GM21390 (cell line): ENCODE data around the gene EYS.

Source experiments
- ATAC-seq: cut with Tn5 transposase; IDR thresholded peaks from one replicate; pipeline ENCODE4 v1.9.1; 2021; ENCODE audit not compliant: unreplicated experiment

EYS gene

DNA sequence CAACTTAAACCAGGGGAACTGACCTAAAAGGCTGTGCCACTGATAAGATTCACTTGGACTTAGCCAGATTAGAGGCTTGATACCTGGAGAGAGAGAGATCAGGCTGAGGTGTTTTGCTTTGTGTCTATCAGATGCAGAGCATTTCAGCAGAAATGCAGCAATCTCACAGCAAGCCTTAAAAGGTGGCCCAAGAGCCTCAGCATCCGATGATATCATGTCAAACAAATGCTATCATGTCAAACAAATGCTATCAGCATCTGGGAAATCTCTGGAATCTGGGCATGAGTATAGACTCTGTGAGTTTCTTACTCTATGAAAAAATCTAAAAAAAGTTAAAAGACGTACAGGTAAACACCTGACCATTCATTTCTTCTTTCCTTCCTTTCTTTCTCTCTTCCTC, 718.9 kb downstream of the EYS start:
- ATAC-seq = no peak

DNA sequence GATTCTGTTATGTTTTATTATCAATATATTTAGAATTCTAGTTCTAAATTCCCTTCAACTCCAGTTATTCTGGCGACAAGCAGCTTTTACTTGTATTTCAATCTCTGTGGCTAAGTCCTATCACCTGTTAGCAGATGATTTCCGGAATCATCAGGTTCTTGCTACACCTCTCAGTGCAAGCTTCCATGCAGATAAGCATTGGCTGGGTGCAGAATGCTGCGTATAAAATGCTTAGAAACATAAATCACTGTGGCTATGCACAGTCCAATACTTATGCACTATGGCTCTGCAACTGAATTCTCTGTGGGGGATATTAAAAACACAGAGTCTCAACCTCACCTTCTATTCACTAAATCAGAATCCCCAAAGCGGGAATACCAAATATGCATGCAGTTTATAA, 720.0 kb downstream of the EYS start:
- no peak for ATAC-seq

DNA sequence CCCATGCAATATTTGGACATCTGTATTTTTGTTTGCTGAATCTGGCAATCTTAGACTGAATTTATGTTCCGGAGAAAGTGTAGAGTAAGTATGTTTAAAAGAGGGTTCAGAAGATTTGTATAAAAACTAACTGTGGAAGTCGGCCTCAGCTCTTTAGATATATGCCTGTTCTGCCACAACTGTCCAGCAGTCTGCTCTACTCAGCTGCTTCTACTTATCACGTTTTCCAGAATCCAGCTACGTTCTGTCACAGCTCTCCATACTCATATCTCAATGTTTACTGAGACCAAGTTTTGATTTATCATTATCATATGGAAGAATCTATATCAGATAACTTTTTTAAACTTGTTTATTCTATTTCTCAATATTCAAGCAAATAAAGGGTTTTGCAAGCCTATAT, 721.3 kb downstream of the EYS start:
- ATAC-seq = no peak

DNA sequence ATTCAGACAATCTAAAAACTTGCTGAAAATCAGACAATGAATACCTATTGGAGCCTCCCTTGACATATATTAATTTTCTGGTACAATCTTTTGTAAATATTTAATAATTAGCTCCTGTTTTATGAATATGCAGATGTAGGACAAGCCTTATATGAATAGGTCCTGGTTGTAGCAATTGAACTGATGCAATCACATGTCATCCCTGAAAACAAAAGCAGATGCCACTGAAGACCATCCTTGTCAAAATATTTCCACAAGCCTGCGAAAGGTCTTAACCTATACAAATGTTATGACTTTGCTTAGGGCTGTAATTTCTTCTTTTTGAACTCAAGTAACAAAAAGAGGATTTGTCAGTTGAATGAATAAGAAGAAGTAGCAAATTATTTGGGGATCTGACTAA, 722.1 kb downstream of the EYS start:
- ATAC-seq = no peak

DNA sequence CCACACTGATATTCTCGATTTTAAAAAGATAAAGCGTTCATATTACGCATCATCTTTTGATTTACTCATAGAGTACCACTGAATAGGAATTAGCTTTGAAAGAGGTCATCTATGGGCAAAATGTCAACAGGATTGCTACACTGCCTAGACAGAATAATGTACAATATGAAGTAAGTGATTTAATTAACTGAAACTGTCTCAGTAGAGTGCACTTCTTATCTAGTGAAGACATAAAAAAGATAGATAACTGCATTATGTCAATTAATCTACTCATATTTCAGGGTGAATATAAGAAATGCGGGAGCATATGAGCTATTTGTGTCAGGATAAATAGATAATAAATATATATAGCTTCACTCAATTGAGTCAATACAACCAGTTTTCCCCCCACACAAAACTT, 723.9 kb downstream of the EYS start:
- ATAC-seq = no peak

DNA sequence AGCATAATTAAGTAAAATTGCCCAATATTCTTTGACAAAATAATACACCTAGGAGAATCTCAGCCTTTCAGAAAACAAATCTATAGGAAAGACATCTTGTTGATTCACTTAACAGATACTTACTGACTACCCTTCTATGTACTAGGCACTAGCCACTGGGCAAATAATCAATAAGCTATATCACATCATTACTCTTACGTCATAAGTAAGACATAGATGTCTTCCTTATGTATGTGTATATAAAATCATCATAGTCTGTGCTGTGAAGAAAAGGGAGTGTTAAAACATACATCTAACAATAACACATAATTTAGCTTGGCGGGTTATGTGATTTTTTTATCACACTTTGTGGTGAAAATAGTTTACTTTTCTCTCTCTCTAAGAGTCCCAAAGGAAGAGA, 733.9 kb downstream of the EYS start:
- no peak for ATAC-seq

DNA sequence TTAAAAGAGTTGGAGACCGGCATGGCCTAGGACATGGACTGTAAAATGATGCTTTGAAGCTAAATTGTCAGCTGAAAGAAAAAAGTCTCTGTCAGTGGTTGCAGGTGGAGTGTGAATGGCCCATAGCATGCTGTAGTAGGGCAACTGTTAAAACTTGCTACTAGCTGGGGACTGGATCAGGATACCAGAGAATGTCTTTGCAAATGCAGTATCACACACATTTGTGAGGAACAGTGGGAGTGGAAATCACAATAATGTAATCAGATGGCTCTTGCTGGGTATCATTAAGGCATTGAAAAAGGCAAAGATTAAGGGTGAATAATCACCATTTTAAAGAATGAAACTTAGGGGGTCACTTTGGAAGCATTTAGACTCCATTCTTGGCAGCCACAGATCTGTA, 737.9 kb downstream of the EYS start:
- no peak for ATAC-seq

DNA sequence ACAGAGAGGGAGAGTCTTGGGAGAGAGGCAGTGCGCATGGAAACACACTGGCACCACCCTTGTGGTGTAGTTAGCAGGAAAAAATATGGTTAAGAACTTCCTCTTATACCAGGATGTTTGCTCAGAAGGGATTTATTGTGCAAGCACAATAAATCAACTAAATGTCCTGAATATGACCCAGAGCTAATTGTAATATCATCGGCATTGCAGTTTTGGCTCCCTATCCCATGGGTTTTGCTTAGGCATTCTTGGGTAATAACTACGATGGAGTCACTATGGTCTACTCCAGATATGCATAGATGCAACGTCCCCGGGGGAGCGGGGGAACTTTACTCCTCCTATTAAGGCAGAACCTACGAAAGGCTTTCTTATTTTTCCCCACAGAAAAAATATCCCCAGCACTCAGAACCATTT, 751.6 kb downstream of the EYS start:
- ATAC-seq = no peak

DNA sequence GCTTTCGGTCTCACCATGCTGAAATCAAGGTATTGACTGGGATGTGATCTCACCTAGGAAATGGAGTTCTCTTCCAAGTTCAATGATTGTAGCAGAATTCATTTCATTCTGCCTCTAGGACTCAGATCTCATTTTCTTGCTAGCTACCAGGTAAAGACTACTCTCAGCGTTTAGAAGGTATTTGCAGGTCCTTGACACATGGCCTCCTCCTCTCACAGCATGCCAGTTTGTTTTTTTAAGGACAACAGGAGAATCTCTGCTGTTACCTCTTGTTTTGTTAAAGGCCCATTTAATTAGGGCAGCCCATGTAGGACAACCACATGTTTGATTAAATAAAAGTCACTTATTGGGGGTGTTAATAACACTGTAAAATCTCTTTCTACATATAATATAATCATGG, 757.8 kb downstream of the EYS start:
- no peak for ATAC-seq

DNA sequence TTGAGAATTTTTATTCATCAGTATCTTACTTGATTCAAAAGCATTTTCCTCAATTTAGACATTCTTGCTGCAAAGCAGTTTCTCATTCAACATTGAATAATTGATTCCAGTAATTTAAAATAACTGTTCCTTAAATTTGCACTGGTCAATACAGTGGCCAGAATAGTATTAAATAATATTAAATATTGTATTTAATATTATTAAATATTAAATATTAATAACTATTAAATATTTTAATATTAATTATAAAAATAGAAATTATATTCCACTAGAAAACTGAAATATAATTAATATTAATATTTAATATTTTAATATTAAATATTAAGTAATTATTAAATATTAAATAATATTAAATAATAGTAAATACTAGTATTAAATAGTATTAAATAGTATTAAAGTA, 758.8 kb downstream of the EYS start:
- ATAC-seq = no peak

DNA sequence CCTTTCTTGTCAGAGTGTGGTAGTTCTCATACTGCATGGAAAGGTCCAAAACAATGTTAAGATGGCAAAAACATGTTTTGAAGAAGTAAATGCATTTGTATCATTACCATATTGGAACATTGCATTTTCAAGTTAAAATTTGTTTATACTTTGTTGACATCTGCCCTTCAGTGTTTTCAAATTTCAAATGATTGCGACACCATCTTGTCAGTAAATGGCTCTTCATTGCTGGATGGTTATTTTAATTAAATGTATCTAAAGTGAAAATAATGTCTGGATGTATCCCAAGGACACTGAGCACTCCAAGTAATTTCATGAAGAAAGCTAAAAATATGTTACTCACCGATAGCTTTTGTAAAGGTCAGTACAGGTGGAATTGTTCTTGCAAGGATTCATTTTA, 761.6 kb downstream of the EYS start:
- ATAC-seq = no peak

DNA sequence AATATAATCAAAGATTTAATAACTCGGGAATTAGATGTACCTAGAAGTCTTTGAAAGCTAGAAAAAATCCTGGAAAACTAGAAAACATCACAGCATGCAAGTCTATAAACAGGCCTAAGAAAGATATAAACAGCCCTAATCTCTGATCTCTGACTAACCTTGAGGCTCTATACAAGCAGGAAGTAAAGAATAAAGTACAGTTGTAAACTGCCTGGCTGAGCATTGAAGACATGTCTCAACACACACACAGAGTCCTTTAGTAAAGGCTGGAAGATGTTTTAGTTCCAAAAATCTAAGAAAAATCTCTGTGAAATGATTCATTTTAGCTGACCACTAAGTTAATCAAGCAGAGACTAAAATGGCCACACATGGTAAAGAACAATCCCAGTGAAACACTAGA, 774.5 kb downstream of the EYS start:
- no peak for ATAC-seq

DNA sequence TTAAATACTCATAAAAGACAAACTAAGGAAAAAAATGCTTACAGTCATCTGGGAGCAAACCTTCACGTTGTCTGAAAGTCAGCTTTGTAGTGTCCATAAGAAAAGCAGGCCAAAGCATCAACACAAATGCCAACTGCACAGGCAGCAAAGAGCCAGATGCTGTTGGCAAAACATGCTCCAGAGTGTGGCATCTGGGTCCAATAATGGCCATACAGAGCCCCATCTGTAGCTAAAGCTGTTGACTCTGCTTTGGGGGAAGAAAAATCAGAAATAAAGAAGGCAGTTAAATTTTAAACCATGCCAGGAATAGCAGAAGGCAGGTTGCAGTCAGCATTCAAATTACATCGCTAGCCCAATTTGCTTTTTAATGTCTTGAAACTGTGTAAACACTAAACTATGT, 776.3 kb downstream of the EYS start:
- no peak for ATAC-seq

DNA sequence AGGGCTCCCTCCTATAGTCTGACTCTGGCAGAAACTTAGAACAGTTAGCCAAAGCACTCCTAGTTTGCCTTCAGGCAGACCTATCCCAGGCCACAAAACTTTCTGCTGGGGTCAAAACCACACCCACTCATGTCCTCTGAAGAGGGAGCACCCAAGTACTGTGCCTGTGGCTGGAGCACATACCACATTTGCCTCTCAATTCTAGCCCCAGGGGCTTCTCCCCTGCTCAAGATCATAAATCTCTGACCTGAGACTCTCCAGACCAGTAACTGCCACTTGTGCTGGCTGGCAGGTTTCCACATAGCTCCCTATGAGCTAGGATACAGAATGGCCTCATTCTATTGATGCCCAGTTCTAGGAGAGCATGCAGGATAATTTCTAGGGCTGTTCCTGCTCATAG, 781.0 kb downstream of the EYS start:
- no peak for ATAC-seq

DNA sequence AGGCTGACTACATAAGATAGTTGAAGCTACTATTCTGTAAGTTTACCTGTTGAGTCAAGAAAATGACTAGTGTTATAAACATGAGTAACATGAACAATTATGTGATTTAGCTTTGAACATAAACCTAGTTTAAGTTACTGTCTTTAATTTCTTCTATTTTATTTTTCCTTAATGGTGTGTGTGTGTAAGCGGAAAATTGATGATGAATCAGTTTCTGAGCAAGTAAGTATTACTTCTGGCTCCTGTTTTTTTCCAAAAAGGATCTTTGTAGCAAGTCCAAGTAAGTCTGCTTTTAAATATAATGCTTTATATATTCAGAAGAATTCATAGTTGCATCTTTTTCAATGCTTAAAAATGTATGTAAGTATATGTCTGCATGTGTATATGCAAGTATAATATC, 786.8 kb downstream of the EYS start:
- ATAC-seq = no peak

DNA sequence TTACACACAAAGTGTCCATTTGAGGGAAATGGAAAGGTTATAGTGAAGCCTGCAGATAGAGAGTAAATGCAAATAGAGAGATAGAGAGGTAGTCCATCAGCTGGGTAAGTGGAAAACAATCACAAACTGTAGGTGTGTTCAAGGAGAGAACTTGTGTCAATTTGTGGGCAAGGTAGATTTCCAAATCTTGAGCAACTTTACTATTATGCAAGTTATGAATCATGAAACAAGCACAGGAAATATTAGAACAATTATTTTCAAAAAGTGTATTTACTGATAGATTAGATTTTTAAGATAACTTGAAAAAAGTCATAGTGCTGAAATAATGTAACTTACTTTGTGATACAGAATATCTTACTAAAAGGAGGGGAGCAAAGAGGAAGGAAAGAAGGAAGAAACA, 792.9 kb downstream of the EYS start:
- no peak for ATAC-seq

DNA sequence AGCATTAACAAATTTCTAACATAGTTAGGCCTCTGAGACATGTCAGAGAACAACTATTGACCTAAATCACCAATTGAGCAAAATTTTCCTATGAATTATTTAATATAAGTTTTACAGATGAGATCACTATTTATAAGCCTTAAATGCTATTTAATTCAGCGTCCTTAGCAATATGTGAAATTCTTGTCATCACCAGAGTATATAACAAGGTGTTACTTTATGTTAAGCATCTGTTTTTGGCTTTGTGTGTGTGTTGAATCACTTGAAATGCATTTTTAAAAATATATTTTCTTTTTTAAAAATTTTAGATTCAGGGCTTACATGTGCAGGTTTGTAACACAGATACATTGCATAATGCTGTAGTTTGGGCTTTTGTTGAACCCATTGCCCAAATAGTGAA, 794.1 kb downstream of the EYS start:
- ATAC-seq = no peak

DNA sequence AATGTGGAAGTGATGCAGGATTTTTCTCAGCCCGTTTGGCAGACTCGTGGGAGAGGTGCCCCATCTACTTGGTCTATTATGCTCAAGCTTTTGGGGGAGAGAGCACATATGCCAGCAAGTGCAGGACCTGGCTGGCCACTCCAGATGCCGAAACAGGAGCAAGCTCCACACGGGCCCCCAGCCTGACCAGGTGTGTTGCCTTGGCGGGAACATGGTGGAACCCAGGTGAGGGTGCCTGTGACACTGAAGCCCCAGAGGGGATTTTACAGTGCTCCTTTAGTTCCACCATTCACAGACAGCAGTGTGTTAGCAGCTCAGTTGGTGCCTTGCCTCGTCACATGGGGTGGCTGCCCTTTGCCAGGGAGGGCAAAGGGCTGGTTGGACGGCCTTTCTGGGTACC, 798.9 kb downstream of the EYS start:
- no peak for ATAC-seq

DNA sequence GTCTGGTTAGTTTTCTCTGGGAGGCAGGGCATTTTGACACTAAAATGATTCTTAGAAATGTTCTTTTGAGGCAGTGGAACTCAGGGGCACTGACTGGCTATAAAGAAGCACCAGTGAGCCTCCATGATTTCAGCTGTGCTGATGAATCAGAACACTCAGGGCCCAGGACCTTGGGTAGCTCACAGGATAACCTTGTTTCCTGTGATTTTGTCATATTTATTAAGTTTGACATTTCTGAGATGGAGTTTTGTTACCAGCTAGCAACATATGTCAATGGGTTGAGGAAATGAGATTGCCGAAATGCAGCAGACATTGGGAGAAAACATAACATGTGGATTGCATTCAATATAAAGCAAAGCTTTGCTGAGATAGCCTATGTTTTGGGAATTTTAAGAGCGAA, 802.4 kb downstream of the EYS start:
- no peak for ATAC-seq

DNA sequence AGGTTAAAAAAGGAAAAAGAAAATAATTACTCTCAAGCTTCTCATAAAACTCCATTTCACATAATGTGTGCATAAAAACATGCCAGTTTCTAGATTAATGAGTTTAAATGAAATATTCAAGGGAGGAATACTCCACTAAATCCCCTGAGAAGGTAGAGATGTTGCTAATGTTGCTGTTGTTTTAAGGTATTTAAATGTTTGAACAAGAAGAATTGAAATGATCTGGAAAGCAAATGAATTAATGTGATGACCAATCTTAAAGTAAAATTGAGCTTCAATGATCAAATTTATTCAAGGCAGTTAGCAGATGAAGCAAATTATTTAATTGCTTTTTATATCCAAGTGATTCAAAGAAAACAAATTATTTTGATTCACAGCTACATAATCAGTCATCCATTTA, 804.4 kb downstream of the EYS start:
- no peak for ATAC-seq

DNA sequence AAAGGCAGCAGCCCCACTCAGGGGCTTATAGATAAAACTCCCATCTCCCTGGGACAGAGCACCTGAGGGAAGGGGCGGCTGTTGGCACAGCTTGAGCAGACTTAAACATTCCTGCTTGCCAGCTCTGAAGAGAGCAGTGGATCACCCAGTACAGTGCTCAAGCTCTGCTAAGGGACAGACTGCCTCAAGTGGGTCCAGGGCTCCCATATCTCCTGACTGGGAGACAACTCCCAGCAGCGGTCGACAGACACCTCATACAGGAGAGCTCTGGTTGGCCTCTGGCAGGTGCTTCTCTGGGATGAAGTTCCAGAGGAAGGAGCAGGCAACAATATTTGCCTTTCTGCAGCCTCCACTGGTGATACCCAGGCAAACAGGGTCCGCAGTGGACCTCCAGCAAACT, 810.1 kb downstream of the EYS start:
- no peak for ATAC-seq

DNA sequence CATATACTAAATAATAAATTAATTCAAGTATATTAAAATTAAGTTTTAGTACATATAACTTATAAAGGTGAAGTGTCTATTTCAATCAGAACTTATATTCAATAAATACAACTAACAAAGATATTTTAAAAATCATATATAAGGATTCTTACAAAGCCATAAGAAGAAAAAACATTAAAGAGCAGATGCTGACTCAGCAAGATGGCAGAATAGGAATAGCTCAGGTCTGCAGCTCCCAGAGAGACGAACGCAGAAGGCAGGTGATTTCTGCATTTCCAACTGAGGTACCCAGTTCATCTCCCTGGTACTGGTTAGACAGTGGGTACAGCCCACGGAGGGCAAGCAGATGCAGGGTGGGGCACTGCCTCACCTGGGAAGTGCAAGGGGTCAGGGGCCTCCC, 811.1 kb downstream of the EYS start:
- no peak for ATAC-seq

DNA sequence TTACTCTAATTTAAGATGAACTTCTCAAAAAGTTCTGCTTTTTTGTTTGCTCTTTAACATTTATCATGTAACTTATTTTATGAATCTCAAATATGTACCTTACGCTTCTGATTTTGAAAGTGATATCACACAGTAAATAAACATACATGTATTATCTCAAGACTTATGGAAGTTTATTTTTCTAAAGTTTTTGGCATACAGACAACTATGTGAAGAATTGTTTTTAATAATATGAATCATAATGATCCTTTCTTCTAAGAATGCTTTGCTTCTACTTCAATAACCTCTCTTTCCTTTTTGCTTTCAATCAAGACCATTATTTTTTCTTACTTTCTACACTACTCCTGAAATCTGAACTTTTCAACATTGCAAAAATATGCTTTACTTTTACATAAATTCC, 816.4 kb downstream of the EYS start:
- ATAC-seq = no peak

DNA sequence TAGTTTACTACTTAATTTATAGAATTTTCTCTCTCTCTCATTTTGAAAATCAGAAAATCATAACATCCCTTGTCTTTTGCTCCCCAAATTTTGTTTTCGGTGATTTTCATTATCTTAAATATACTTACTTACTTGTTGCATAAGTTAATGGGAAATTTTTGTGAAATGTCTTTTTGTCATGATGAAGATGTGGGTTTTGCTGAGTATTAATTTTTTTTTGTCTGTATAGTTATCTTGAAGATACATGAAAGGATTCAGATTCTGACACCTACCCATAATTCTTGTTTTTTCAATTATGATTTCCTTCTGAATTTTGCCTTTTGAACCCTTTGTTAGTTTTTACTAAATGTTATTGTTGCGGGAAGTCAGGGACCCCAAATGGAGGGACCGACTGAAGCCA, 817.9 kb downstream of the EYS start:
- ATAC-seq = no peak
